PC-9 (cell line): ENCODE measurements around the gene CREBL2.

Experiments
- CTCF ChIP-seq: fragments of 200-600 bp; sonication (generic); conservative IDR thresholded peaks from 2 replicates; pipeline ENCODE4 v1.6.1; 2017; ENCODE audit warnings: mixed run types, antibody characterized with exemption, mild to moderate bottlenecking, moderate library complexity
- EZH2 ChIP-seq: fragments of 200-600 bp; sonication (generic); IDR thresholded peaks from 2 replicates; pipeline ENCODE4 v1.8.0; 2017; ENCODE audit warnings: antibody characterized with exemption, low read depth

- TF ChIP-seq CTCF (no peak), EZH2 (no peak)
Measured at GRCh38 chr12:12653922-12654321, 42.2 kb downstream of the CREBL2 start.
